ENCODE results near the gene APOL4. TPM values are rescaled to one million over a fixed set of nuclear protein-coding genes. Genes with fewer than 3 reads are reported as not detected.
"Not testable (repeated sequence)": the region's sequence is repeated elsewhere in the genome, so short reads cannot be mapped to it uniquely, and the experiment has no call there.

Gene APOL4
- total RNA-seq (not detected in 2 replicates), polyA plus RNA-seq (0.03 and 1.0 TPM in 2 replicates), polyA minus RNA-seq (0.51 and 0.57 TPM in 2 replicates)
- 0.70 TPM for total RNA-seq (2013)

- CTCF ChIA-PET: interaction anchor here (1.4 kb wide), 1 partner anchor 99 kb away, joined by 5 read pairs; no protein-coding TSS in a partner anchor
- 82% methylated on average over 8 of the region's 13 CpGs for WGBS (ENCODE audit: insufficient coverage)
- H3K4me1 ChIP-seq (ENCODE audit: control insufficient read depth in 2 of 2, insufficient read depth in 2 of 2, low read length in 2 of 2): peaks cover 15 to 38% of the 10 kb centered on the region in 2 donors
Measured at GRCh38 chr22:36201630-36202319, at the start of gene APOL4. TSS of gene APOL4 (minus strand) at chr22:36201809. CDS start at chr22:36201734, 75 bp downstream.

GRCh38 chr22:36250292-36250960 lies 48.8 kb upstream of the APOL4 start:
- WGBS (ENCODE audit: insufficient coverage): 96% methylated on average over 13 of the region's 24 CpGs
- H3K4me3 Mint-ChIP-seq; H3K9ac ChIP-seq (ENCODE audit: low read length); H3K27me3 Mint-ChIP-seq; H4K20me1 ChIP-seq (ENCODE audit: control insufficient read depth, insufficient read depth, low read length, poor library complexity, severe bottlenecking); H3K9me3 ChIP-seq (ENCODE audit: control extremely low read depth in 1 of 3, control insufficient read depth in 2 of 3, insufficient read depth in 1 of 3, low read length in 2 of 3); ATAC-seq (ENCODE audit: low read depth); H3K9me3 Mint-ChIP-seq (ENCODE audit: insufficient read depth); H3K27me3 ChIP-seq (replicated peaks in 1 of 4; ENCODE audit: control extremely low read depth in 1 of 4, control insufficient read depth in 3 of 4, insufficient read depth in 4 of 4, low read length in 3 of 4); DNase-seq; H3K4me3 ChIP-seq (ENCODE audit: control extremely low read depth in 1 of 5, extremely low read depth in 1 of 5, insufficient read depth in 1 of 5, low read depth in 2 of 5, low read length in 4 of 5); intact Hi-C loops (cut with micrococcal nuclease); H3K36me3 ChIP-seq (replicated peaks in 1 of 2; ENCODE audit: control extremely low read depth in 1 of 2, control insufficient read depth in 1 of 2, extremely low read depth in 1 of 2, insufficient read depth in 2 of 2, low read length in 1 of 2); H3K4me2 ChIP-seq (replicated peaks; ENCODE audit: low read depth, low read length, poor library complexity, severe bottlenecking); H3K27ac ChIP-seq (ENCODE audit: low read length in 2 of 2): not testable (repeated sequence)
- POLR2A ChIA-PET: interaction anchor here (0.6 kb wide), 1 partner anchor 36 kb away, joined by 5 read pairs; no protein-coding TSS in a partner anchor
- Mint-ChIP-seq H3K27ac (peak overlapping the region; percentile 48), H3K4me1 (peaks cover 24% of the 10 kb centered on the region)
- H2AFZ ChIP-seq (ENCODE audit: insufficient read depth, low read depth, low read length, poor library complexity, severe bottlenecking): peak overlapping the region; percentile 53
- H3K79me2 ChIP-seq (ENCODE audit: control insufficient read depth, insufficient read depth, low read length): peaks cover 13% of the 10 kb centered on the region
- CTCF ChIA-PET: interaction anchor here (1.4 kb wide), 1 partner anchor 236 kb away, joined by 4 read pairs; no protein-coding TSS in a partner anchor
- H3K4me1 ChIP-seq (ENCODE audit: control insufficient read depth in 2 of 2, insufficient read depth in 2 of 2, low read length in 2 of 2): peaks cover 11 to 16% of the 10 kb centered on the region in 2 donors

More at GRCh38 chr22:36201630-36202319, at the start of gene APOL4:
- no peak within 1 kb of the TSS for H2AFZ ChIP-seq (ENCODE audit: insufficient read depth, low read depth, low read length, poor library complexity, severe bottlenecking)
- POLR2A ChIA-PET: no interaction called here
- no peaks in the 10 kb centered on the region for H3K9me3 ChIP-seq (ENCODE audit: control extremely low read depth in 1 of 3, control insufficient read depth in 2 of 3, insufficient read depth in 1 of 3, low read length in 2 of 3)
- Mint-ChIP-seq H3K4me1 (peaks cover 42% of the 10 kb centered on the region), H3K27me3 (peaks cover 31% of the 10 kb centered on the region), H3K9me3 (ENCODE audit: insufficient read depth) (no peaks in the 10 kb centered on the region), H3K4me3 (no peak within 1 kb of the TSS), H3K27ac (no peak within 1 kb of the TSS)
- no peak for TF ChIP-seq EZH2 (IDR thresholded peaks at IDR 0.05; ENCODE audit: borderline replicate concordance, insufficient read depth, low read depth, low read length, poor library complexity, severe bottlenecking)
- no peak for TF ChIP-seq CTCF (IDR thresholded peaks at IDR 0.05)
- no peak within 1 kb of the TSS for H3K4me3 ChIP-seq (ENCODE audit: control extremely low read depth in 1 of 5, extremely low read depth in 1 of 5, insufficient read depth in 1 of 5, low read depth in 2 of 5, low read length in 4 of 5)
- no peaks in the 10 kb centered on the region for H4K20me1 ChIP-seq (ENCODE audit: control insufficient read depth, insufficient read depth, low read length, poor library complexity, severe bottlenecking)
- H3K79me2 ChIP-seq (ENCODE audit: control insufficient read depth, insufficient read depth, low read length): no peaks in the 10 kb centered on the region
- H3K36me3 ChIP-seq (replicated peaks in 1 of 2; ENCODE audit: control extremely low read depth in 1 of 2, control insufficient read depth in 1 of 2, extremely low read depth in 1 of 2, insufficient read depth in 2 of 2, low read length in 1 of 2): no peaks in the 10 kb centered on the region
- DNase-seq (no peak), ATAC-seq (ENCODE audit: low read depth) (no peak)
- no peak within 1 kb of the TSS for H3K4me2 ChIP-seq (replicated peaks; ENCODE audit: low read depth, low read length, poor library complexity, severe bottlenecking)
- no peak within 1 kb of the TSS for H3K9ac ChIP-seq (ENCODE audit: low read length)
- peaks cover 0 to 10% (median 0%) of the 10 kb centered on the region in 4 experiments for H3K27me3 ChIP-seq (replicated peaks in 1 of 4; ENCODE audit: control extremely low read depth in 1 of 4, control insufficient read depth in 3 of 4, insufficient read depth in 4 of 4, low read length in 3 of 4)
- intact Hi-C loops (cut with micrococcal nuclease): no loop called here
- no peak within 1 kb of the TSS for H3K27ac ChIP-seq (ENCODE audit: low read length in 2 of 2)
